LNCAP (cell line): ENCODE results near the gene RPL7L1.

Experiments
- TF ChIP-seq, protein P1 (sequence below): fragments of 450-650 bp; IDR thresholded peaks from 2 replicates; pipeline ENCODE4 v1.5.1; 2017; ENCODE audit warnings: mild to moderate bottlenecking

RPL7L1 gene

DNA sequence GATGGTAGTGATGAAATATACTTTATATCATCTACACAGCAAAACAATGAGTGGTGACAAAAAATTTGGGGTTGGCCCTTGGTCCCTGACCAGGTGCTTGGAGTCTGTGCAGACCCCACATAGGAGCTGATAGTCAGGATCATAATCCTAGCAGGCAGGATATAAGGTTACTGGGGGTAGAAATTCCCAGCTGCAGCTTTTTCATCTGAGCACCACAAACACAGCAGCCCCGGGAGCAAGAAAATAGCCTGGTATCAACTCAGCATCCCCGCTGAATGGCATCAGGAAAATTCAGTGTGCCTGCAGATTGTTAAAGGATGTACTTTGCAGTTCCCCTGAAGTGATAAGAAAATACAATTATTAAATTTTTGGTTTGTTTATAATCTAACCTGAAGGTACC is 27.8 kb upstream of the RPL7L1 start:
- TF ChIP-seq, protein P1, sequence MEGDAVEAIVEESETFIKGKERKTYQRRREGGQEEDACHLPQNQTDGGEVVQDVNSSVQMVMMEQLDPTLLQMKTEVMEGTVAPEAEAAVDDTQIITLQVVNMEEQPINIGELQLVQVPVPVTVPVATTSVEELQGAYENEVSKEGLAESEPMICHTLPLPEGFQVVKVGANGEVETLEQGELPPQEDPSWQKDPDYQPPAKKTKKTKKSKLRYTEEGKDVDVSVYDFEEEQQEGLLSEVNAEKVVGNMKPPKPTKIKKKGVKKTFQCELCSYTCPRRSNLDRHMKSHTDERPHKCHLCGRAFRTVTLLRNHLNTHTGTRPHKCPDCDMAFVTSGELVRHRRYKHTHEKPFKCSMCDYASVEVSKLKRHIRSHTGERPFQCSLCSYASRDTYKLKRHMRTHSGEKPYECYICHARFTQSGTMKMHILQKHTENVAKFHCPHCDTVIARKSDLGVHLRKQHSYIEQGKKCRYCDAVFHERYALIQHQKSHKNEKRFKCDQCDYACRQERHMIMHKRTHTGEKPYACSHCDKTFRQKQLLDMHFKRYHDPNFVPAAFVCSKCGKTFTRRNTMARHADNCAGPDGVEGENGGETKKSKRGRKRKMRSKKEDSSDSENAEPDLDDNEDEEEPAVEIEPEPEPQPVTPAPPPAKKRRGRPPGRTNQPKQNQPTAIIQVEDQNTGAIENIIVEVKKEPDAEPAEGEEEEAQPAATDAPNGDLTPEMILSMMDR: no peak

DNA sequence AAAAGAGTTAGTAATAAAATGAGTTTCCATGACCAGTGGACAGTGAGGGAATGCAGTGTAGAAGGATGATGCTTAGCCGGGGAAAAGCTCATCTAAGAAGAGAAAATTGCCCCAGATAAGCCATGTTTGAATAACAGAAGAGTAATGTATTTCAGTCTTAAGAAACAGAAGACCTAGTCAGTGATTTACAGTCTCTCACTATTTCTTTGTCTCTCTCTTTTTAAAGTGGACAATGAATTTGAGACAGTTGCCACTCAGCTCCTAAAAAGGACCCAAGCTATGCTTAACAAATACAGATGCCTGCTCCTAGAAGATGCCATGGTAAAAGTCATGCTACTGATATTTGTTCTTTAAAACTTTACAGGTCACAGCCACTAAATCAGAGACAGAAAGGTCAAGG is 19.4 kb upstream of the RPL7L1 start:
- TF ChIP-seq, protein P1: no peak

DNA sequence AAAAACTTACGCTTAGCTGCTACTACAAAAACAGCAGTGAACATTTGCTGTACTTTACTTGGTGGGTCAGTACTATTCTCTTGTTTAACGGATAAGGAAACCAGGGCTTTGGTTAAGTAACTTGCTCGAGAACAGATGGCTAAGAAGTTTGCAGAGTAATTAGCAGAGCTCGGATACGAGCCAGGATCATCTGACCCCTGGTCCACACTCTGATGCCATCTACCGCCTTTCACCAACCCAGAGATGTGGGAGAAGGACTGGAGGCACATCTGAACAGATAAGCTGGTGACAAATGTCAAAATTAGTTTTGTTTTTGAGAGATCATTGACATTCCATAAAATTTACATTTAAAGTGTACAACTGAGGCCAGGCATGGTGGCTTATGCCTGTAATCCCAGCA is 18.9 kb upstream of the RPL7L1 start:
- TF ChIP-seq, protein P1: no peak

DNA sequence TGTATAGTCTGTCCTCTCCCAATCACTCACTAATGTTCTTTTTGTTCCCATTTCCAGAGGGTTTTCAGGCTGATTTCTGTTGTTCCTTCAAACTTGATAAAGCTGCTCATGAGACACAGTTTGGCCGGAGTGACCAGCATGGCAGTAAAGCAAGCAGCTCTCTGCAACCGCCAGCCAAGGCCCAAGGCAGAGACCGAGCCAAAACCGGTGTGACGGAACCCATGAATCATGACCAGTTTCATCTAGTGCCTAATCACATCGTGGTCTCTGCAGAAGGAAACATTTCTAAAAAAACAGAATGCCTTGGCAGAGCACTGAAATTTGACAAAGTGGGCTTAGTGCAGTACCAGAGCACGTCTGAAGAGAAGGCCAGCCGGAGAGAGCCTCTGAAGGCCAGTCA is 14.8 kb upstream of the RPL7L1 start:
- TF ChIP-seq, protein P1: no peak

DNA sequence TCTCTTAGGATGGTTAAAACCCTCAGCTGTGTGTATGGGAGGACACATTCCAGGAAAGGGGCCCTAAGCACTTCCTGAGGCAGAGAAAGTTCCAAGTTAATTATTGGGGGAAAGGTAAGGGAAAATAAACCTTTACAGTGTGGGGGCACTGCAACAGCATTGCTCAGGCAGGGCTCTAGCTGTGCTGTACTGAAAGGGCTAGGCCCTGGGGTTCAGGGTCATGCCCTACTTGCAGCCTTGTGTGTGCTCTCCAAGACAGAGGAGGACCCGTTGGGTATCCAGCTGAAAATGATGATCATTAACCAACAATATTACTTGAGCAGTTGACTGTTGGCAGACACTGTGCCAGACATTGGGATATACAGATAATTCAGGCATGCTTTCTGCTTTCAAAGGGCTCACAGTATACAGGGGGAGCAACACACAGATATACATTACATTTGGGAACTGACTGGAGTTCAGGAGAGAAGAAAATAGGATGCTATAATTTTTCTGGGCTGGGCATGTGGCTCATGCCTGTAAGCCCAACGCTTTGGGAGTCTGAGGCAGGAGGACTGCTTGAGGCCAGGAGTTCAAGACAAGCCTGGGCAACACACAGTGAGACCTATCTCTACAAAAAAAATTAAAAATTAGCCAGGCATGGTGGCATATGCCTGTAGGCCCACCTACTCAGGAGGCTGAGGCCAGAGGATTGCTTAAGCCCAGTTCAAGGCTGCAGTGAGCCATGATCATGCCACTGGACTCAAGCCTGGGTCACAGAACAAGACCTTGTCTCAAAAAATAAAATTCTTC is 9.1 kb upstream of the RPL7L1 start:
- TF ChIP-seq, protein P1: no peak

DNA sequence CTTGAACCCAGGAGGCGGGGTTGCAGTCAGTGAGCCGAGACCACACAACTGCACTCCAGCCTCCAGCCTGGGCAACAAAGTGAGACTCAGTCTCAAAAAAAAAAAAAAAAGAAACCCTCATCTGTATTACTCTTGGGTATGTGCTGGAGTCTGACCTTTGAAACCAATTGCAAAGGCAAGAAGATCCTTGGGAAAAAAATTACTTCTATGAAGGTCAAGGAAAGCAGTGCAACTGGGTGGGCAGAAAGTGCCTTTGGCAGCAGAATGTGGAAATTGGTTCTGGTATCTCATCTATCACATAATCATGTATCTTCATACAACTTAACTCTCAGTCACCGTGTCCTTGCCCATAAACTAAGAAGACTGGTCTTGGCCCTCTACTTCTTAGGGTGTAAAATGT is 7.7 kb upstream of the RPL7L1 start:
- TF ChIP-seq, protein P1: no peak

DNA sequence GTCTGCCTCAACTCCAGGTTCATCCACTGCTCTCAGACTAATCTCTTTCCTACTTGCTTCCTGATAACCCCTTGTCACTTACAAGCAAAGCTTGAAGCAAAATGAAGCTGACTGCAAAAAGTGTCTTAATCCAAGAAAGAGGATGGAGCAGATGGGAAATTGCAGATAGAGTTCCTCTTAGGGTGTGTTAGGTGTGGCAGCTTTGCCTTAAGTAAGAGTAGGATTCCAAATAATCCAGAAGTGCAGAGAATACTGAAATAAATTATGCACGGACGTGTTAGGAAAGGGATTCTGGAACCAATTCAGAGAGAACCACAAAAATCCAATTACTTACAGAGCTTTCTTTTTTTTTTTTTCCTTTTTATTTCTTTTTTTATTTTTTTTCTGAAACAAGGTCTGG is 6.1 kb upstream of the RPL7L1 start:
- TF ChIP-seq, protein P1: no peak

DNA sequence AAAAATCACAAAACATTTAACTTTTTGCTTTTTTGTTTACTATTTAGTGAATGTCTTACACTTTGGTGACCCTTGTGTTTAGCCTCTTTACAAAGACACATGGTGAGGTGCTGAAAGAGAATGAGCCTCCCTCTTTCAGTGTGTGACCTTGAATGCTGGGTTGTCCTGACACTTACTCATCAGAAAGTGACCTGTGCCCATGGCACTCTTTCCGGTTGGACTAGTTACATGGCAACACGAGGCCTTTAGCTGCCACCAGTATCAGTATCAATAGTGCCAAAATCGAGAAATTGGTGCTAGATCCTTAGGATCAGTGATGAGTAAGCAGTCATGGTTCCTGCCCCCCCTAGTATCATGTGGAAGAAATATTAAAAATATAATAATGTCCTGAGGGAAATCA is 1.7 kb upstream of the RPL7L1 start:
- TF ChIP-seq, protein P1: no peak
